ENCODE measurements around the gene GNG10. TPM values are rescaled to one million over a fixed set of nuclear protein-coding genes. Genes with fewer than 3 reads are reported as not detected.

GNG10 gene
- total and polyA plus RNA-seq, 2 donors from 2014 or later, result 41.2 to 44.8 TPM

DNA sequence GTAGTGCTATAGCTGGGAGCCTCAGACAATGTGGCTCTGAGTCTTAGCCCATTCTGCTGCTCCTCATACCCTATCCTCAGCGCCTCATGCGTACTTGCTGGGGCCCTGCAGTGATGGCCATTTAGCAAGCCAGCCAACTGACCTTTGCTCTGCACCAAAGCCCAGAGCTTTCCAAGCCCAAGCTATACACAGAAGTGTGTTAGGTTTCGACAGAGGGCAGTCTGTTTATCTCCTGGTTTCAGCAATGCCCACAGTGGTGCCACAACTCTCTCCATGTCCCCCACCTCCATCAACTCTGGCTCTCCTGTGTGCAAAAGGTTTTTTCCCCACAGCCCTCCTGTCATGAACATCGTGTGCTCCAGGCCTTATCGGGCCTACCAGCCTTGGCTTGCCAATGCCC, 16.9 kb downstream of the GNG10 start:
- no peak overlapping the region for H3K27ac ChIP-seq (ENCODE audit: low read depth in 2 of 2, low read length in 2 of 2)
- no peaks in the 10 kb centered on the region for H3K27me3 ChIP-seq (ENCODE audit: control insufficient read depth, insufficient read depth, low read length)
- no peak overlapping the region for H3K4me3 ChIP-seq (ENCODE audit: low read length in 3 of 3)
- TF ChIP-seq, protein P1, sequence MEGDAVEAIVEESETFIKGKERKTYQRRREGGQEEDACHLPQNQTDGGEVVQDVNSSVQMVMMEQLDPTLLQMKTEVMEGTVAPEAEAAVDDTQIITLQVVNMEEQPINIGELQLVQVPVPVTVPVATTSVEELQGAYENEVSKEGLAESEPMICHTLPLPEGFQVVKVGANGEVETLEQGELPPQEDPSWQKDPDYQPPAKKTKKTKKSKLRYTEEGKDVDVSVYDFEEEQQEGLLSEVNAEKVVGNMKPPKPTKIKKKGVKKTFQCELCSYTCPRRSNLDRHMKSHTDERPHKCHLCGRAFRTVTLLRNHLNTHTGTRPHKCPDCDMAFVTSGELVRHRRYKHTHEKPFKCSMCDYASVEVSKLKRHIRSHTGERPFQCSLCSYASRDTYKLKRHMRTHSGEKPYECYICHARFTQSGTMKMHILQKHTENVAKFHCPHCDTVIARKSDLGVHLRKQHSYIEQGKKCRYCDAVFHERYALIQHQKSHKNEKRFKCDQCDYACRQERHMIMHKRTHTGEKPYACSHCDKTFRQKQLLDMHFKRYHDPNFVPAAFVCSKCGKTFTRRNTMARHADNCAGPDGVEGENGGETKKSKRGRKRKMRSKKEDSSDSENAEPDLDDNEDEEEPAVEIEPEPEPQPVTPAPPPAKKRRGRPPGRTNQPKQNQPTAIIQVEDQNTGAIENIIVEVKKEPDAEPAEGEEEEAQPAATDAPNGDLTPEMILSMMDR (IDR thresholded peaks at IDR 0.05; ENCODE audit: borderline replicate concordance, extremely low read depth, insufficient read depth), result no peak
- no peaks in the 10 kb centered on the region for H3K4me1 ChIP-seq (ENCODE audit: control insufficient read depth in 2 of 3, insufficient read depth in 2 of 3, low read depth in 1 of 3, low read length in 3 of 3)
- no peaks in the 10 kb centered on the region for H3K36me3 ChIP-seq (ENCODE audit: control insufficient read depth in 2 of 3, insufficient read depth in 3 of 3, low read length in 3 of 3)
- DNase-seq, result no peak
- FAIRE-seq, result no peak
- H3K9me3 ChIP-seq (ENCODE audit: control insufficient read depth in 2 of 3, insufficient read depth in 1 of 3, low read length in 3 of 3), result no peaks in the 10 kb centered on the region
- intact Hi-C loops (cut with DNase I), result no loop called here
- H3K9ac ChIP-seq (ENCODE audit: low read length in 3 of 3), result no peak overlapping the region

DNA sequence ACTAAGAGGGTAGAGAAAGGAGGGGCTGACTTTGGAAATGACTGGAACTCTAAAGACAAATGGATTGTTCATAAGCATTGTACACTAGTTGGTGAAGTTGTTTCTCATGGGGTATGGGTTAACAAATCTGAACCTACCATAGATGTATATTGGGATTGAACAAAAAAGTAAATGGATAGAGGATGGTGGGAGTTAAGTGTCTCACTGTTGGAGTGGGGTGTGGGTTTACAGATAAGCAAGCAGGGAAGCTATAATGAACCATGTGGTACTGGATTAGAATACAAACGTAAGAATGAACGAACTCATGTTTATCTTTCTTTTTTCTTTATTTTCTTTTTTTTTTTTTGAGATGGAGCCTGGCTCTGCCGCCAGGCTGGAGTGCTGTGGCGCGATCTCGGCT, 17.8 kb downstream of the GNG10 start:
- Histone ChIP-seq H3K4me1 (ENCODE audit: control insufficient read depth in 2 of 3, insufficient read depth in 2 of 3, low read depth in 1 of 3, low read length in 3 of 3) (no peaks in the 10 kb centered on the region), H3K9ac (ENCODE audit: low read length in 3 of 3) (no peak overlapping the region), H3K27ac (ENCODE audit: low read depth in 2 of 2, low read length in 2 of 2) (no peak overlapping the region), H3K27me3 (ENCODE audit: control insufficient read depth, insufficient read depth, low read length) (no peaks in the 10 kb centered on the region), H3K9me3 (ENCODE audit: control insufficient read depth in 2 of 3, insufficient read depth in 1 of 3, low read length in 3 of 3) (no peaks in the 10 kb centered on the region), H3K4me3 (ENCODE audit: low read length in 3 of 3) (no peak overlapping the region), H3K36me3 (ENCODE audit: control insufficient read depth in 2 of 3, insufficient read depth in 3 of 3, low read length in 3 of 3) (no peaks in the 10 kb centered on the region)
- DNase-seq (no peak), FAIRE-seq (no peak)
- TF ChIP-seq, protein P1 (IDR thresholded peaks at IDR 0.05; ENCODE audit: borderline replicate concordance, extremely low read depth, insufficient read depth), result no peak
- intact Hi-C loops (cut with DNase I), result no loop called here

DNA sequence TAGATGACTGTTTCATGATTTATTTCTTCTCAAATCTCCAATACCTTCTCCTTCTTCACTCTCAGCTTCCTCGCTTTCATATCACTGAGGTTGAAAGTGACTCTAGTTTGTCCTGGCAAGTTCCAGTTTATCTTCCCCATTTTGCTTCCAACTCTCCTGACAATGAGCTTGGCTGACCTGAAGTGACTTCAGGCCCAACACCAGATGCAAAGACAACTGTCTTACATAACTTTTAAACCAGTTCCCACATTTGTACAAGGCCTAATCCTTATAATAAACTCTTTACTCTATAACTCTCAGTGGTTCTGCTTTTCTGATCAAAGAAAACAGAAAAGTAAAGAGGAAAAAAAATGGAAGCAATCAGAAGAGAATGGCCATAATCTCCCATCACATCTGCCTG, 22.0 kb downstream of the GNG10 start:
- FAIRE-seq, result no peak
- Histone ChIP-seq H3K4me3 (ENCODE audit: low read length in 3 of 3) (no peak overlapping the region), H3K4me1 (ENCODE audit: control insufficient read depth in 2 of 3, insufficient read depth in 2 of 3, low read depth in 1 of 3, low read length in 3 of 3) (no peaks in the 10 kb centered on the region), H3K9me3 (ENCODE audit: control insufficient read depth in 2 of 3, insufficient read depth in 1 of 3, low read length in 3 of 3) (no peaks in the 10 kb centered on the region), H3K27me3 (ENCODE audit: control insufficient read depth, insufficient read depth, low read length) (no peaks in the 10 kb centered on the region), H3K27ac (ENCODE audit: low read depth in 2 of 2, low read length in 2 of 2) (no peak overlapping the region), H3K9ac (ENCODE audit: low read length in 3 of 3) (no peak overlapping the region), H3K36me3 (ENCODE audit: control insufficient read depth in 2 of 3, insufficient read depth in 3 of 3, low read length in 3 of 3) (no peaks in the 10 kb centered on the region)
- intact Hi-C loops (cut with DNase I), result no loop called here
- TF ChIP-seq, protein P1 (IDR thresholded peaks at IDR 0.05; ENCODE audit: borderline replicate concordance, extremely low read depth, insufficient read depth), result no peak
- DNase-seq, result no peak

DNA sequence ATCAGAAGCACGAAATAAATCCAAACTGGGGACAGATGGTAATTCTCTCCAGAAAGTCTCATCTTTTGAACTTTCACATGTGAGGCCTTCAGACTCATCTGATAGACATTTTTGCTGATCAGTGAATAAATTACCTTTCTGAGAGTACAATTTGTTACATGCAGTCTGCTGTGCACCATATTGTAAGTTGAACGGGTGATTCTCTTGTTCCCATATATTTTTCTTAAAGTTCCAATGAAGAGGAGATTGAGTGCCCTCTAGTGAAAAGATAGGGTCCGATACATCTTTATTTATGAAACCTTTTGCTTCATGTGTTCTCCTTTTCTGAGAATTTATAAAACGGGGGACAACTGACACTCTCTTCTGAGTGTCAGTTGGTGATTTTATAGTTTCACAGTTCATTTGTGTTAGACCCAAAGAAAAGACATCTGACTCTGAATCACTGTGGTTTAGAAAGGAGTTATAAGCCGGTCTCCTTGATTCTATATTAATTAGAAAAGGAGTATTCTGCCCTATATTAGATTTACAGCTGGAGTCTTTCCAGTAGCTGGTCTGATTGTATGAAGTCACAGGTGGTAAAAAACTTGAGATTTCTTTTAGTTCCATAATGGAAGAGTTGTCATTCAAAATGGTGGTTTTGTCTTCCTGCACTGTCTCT, 30.4 kb downstream of the GNG10 start:
- TF ChIP-seq, protein P1 (IDR thresholded peaks at IDR 0.05; ENCODE audit: borderline replicate concordance, extremely low read depth, insufficient read depth), result peak; percentile 5
- H3K4me1 ChIP-seq (ENCODE audit: control insufficient read depth in 2 of 3, insufficient read depth in 2 of 3, low read depth in 1 of 3, low read length in 3 of 3), result no peaks in the 10 kb centered on the region
- DNase-seq (peak in 2 of 5 donors; percentile 60 to 72), FAIRE-seq (no peak)
- no peaks in the 10 kb centered on the region for H3K9me3 ChIP-seq (ENCODE audit: control insufficient read depth in 2 of 3, insufficient read depth in 1 of 3, low read length in 3 of 3)
- no peak overlapping the region for H3K4me3 ChIP-seq (ENCODE audit: low read length in 3 of 3)
- no peaks in the 10 kb centered on the region for H3K27me3 ChIP-seq (ENCODE audit: control insufficient read depth, insufficient read depth, low read length)
- intact Hi-C loops (cut with DNase I), result no loop called here
- no peak overlapping the region for H3K9ac ChIP-seq (ENCODE audit: low read length in 3 of 3)
- no peak overlapping the region for H3K27ac ChIP-seq (ENCODE audit: low read depth in 2 of 2, low read length in 2 of 2)
- no peaks in the 10 kb centered on the region for H3K36me3 ChIP-seq (ENCODE audit: control insufficient read depth in 2 of 3, insufficient read depth in 3 of 3, low read length in 3 of 3)
